Measurements from ENCODE around the gene SETDB2.

The SETDB2 gene

GRCh38 chr13:49456156-49456555 is 12.1 kb downstream of the SETDB2 start:
- Histone ChIP-seq H3K27me3 (ENCODE audit: control insufficient read depth, insufficient read depth, low read length) (no peaks in the 10 kb centered on the region), H3K9ac (ENCODE audit: low read length) (no peak overlapping the region)

GRCh38 chr13:49457221-49457620 is 13.1 kb downstream of the SETDB2 start:
- Histone ChIP-seq H3K27me3 (ENCODE audit: control insufficient read depth, insufficient read depth, low read length) (no peaks in the 10 kb centered on the region), H3K9me3 (ENCODE audit: control insufficient read depth, low read length) (no peaks in the 10 kb centered on the region), H3K4me3 (ENCODE audit: low read length) (no peak overlapping the region), H3K4me1 (ENCODE audit: control insufficient read depth, insufficient read depth, low read length) (no peaks in the 10 kb centered on the region), H3K36me3 (ENCODE audit: control insufficient read depth, insufficient read depth, low read length) (no peaks in the 10 kb centered on the region), H3K9ac (ENCODE audit: low read length) (no peak overlapping the region)

More at GRCh38 chr13:49456156-49456555, 12.1 kb downstream of the SETDB2 start:
- Histone ChIP-seq H3K36me3 (ENCODE audit: control insufficient read depth, insufficient read depth, low read length) (no peaks in the 10 kb centered on the region), H3K9me3 (ENCODE audit: control insufficient read depth, low read length) (no peaks in the 10 kb centered on the region), H3K4me3 (ENCODE audit: low read length) (no peak overlapping the region), H3K4me1 (ENCODE audit: control insufficient read depth, insufficient read depth, low read length) (no peaks in the 10 kb centered on the region)

GRCh38 chr13:49459580-49459979 is 15.5 kb downstream of the SETDB2 start:
- no peaks in the 10 kb centered on the region for H3K4me1 ChIP-seq (ENCODE audit: control insufficient read depth, insufficient read depth, low read length)
- no peaks in the 10 kb centered on the region for H3K27me3 ChIP-seq (ENCODE audit: control insufficient read depth, insufficient read depth, low read length)
- H3K36me3 ChIP-seq (ENCODE audit: control insufficient read depth, insufficient read depth, low read length): peaks cover 4% of the 10 kb centered on the region
- H3K9ac ChIP-seq (ENCODE audit: low read length): no peak overlapping the region
- no peak overlapping the region for H3K4me3 ChIP-seq (ENCODE audit: low read length)
- no peaks in the 10 kb centered on the region for H3K9me3 ChIP-seq (ENCODE audit: control insufficient read depth, low read length)

- H3K9me3 ChIP-seq (ENCODE audit: control insufficient read depth, low read length): no peaks in the 10 kb centered on the region
- no peaks in the 10 kb centered on the region for H3K4me1 ChIP-seq (ENCODE audit: control insufficient read depth, insufficient read depth, low read length)
- no peak overlapping the region for H3K4me3 ChIP-seq (ENCODE audit: low read length)
- H3K27me3 ChIP-seq (ENCODE audit: control insufficient read depth, insufficient read depth, low read length): no peaks in the 10 kb centered on the region
- peaks cover 4% of the 10 kb centered on the region for H3K36me3 ChIP-seq (ENCODE audit: control insufficient read depth, insufficient read depth, low read length)
- H3K9ac ChIP-seq (ENCODE audit: low read length): no peak overlapping the region
These were observed 20.0 kb downstream of the SETDB2 start for GRCh38 chr13:49464085-49464484.

GRCh38 chr13:49464621-49465325 is 20.7 kb downstream of the SETDB2 start:
- Histone ChIP-seq H3K9me3 (ENCODE audit: control insufficient read depth, low read length) (no peaks in the 10 kb centered on the region), H3K9ac (ENCODE audit: low read length) (no peak overlapping the region), H3K27me3 (ENCODE audit: control insufficient read depth, insufficient read depth, low read length) (no peaks in the 10 kb centered on the region), H3K36me3 (ENCODE audit: control insufficient read depth, insufficient read depth, low read length) (peaks cover 4% of the 10 kb centered on the region), H3K4me1 (ENCODE audit: control insufficient read depth, insufficient read depth, low read length) (no peaks in the 10 kb centered on the region), H3K4me3 (ENCODE audit: low read length) (no peak overlapping the region)

- Histone ChIP-seq H3K9me3 (ENCODE audit: control insufficient read depth, low read length) (no peaks in the 10 kb centered on the region), H3K4me1 (ENCODE audit: control insufficient read depth, insufficient read depth, low read length) (no peaks in the 10 kb centered on the region), H3K9ac (ENCODE audit: low read length) (no peak overlapping the region), H3K4me3 (ENCODE audit: low read length) (no peak overlapping the region), H3K27me3 (ENCODE audit: control insufficient read depth, insufficient read depth, low read length) (no peaks in the 10 kb centered on the region), H3K36me3 (ENCODE audit: control insufficient read depth, insufficient read depth, low read length) (peaks cover 4% of the 10 kb centered on the region)
These were observed 22.3 kb downstream of the SETDB2 start for GRCh38 chr13:49466292-49466838.

- no peak overlapping the region for H3K9ac ChIP-seq (ENCODE audit: low read length)
- H3K4me3 ChIP-seq (ENCODE audit: low read length): no peak overlapping the region
- no peaks in the 10 kb centered on the region for H3K9me3 ChIP-seq (ENCODE audit: control insufficient read depth, low read length)
- no peaks in the 10 kb centered on the region for H3K4me1 ChIP-seq (ENCODE audit: control insufficient read depth, insufficient read depth, low read length)
- H3K27me3 ChIP-seq (ENCODE audit: control insufficient read depth, insufficient read depth, low read length): no peaks in the 10 kb centered on the region
- no peaks in the 10 kb centered on the region for H3K36me3 ChIP-seq (ENCODE audit: control insufficient read depth, insufficient read depth, low read length)
These were observed 28.1 kb downstream of the SETDB2 start for GRCh38 chr13:49472186-49472585.

- Histone ChIP-seq H3K4me3 (ENCODE audit: low read length) (no peak overlapping the region), H3K9me3 (ENCODE audit: control insufficient read depth, low read length) (no peaks in the 10 kb centered on the region), H3K9ac (ENCODE audit: low read length) (no peak overlapping the region), H3K4me1 (ENCODE audit: control insufficient read depth, insufficient read depth, low read length) (no peaks in the 10 kb centered on the region), H3K27me3 (ENCODE audit: control insufficient read depth, insufficient read depth, low read length) (no peaks in the 10 kb centered on the region), H3K36me3 (ENCODE audit: control insufficient read depth, insufficient read depth, low read length) (no peaks in the 10 kb centered on the region)
These were observed 32.5 kb downstream of the SETDB2 start for GRCh38 chr13:49476529-49476928.

GRCh38 chr13:49481788-49482187 is 37.7 kb downstream of the SETDB2 start:
- no peak overlapping the region for H3K9ac ChIP-seq (ENCODE audit: low read length)
- H3K9me3 ChIP-seq (ENCODE audit: control insufficient read depth, low read length): no peaks in the 10 kb centered on the region
- H3K4me3 ChIP-seq (ENCODE audit: low read length): no peak overlapping the region
- H3K36me3 ChIP-seq (ENCODE audit: control insufficient read depth, insufficient read depth, low read length): no peaks in the 10 kb centered on the region
- H3K4me1 ChIP-seq (ENCODE audit: control insufficient read depth, insufficient read depth, low read length): no peaks in the 10 kb centered on the region
- no peaks in the 10 kb centered on the region for H3K27me3 ChIP-seq (ENCODE audit: control insufficient read depth, insufficient read depth, low read length)

GRCh38 chr13:49488563-49488962 is 44.5 kb downstream of the SETDB2 start:
- Histone ChIP-seq H3K27me3 (ENCODE audit: control insufficient read depth, insufficient read depth, low read length) (no peaks in the 10 kb centered on the region), H3K36me3 (ENCODE audit: control insufficient read depth, insufficient read depth, low read length) (no peaks in the 10 kb centered on the region), H3K4me1 (ENCODE audit: control insufficient read depth, insufficient read depth, low read length) (no peaks in the 10 kb centered on the region), H3K9ac (ENCODE audit: low read length) (no peak overlapping the region), H3K9me3 (ENCODE audit: control insufficient read depth, low read length) (no peaks in the 10 kb centered on the region), H3K4me3 (ENCODE audit: low read length) (no peak overlapping the region)

- Histone ChIP-seq H3K4me3 (ENCODE audit: low read length) (peak overlapping the region; percentile 61), H3K9me3 (ENCODE audit: control insufficient read depth, low read length) (no peaks in the 10 kb centered on the region), H3K4me1 (ENCODE audit: control insufficient read depth, insufficient read depth, low read length) (peaks cover 5% of the 10 kb centered on the region), H3K27me3 (ENCODE audit: control insufficient read depth, insufficient read depth, low read length) (no peaks in the 10 kb centered on the region), H3K36me3 (ENCODE audit: control insufficient read depth, insufficient read depth, low read length) (no peaks in the 10 kb centered on the region), H3K9ac (ENCODE audit: low read length) (peak overlapping the region; percentile 89)
These were observed 50.6 kb downstream of the SETDB2 start for GRCh38 chr13:49494645-49495044.

- no peaks in the 10 kb centered on the region for H3K9me3 ChIP-seq (ENCODE audit: control insufficient read depth, low read length)
- H3K4me3 ChIP-seq (ENCODE audit: low read length): peak within 1 kb of the TSS; percentile 61
- H3K9ac ChIP-seq (ENCODE audit: low read length): peak within 1 kb of the TSS; percentile 89
- H3K4me1 ChIP-seq (ENCODE audit: control insufficient read depth, insufficient read depth, low read length): peaks cover 5% of the 10 kb centered on the region
- H3K36me3 ChIP-seq (ENCODE audit: control insufficient read depth, insufficient read depth, low read length): no peaks in the 10 kb centered on the region
- no peaks in the 10 kb centered on the region for H3K27me3 ChIP-seq (ENCODE audit: control insufficient read depth, insufficient read depth, low read length)
These were observed 52.0 kb downstream of the SETDB2 start, which contains the start of gene PHF11 for GRCh38 chr13:49495783-49496762. Gene PHF11, plus strand, starts transcription at chr13:49495953. Its CDS starts 49 bp downstream, at chr13:49496002.
